ENCODE results near the gene OR9I1.

Gene OR9I1

DNA sequence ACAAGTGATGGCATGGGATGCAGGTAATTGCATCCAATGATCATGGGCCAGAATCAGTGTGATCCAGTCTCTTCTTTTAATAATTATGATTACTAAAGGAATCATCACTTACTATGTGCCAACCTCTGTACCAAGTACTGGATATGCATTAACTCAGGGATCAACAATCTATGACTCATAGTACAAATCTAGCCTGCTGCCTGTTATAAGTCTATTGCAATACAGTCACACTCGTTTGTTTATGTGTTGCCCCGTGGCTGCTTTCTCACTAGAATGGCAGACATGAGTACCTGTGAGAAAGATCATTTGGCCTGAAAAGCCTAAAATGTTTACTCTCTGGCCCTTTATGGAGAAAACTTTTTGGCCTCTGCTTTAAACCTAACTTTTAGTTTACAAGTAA, 49.5 kb downstream of the OR9I1 start:
- Mint-ChIP-seq H3K4me3 (no peak overlapping the region), H3K4me1 (no peaks in the 10 kb centered on the region), H3K27me3 (peaks cover 9% of the 10 kb centered on the region), H3K9me3 (peaks cover 4% of the 10 kb centered on the region), H3K36me3 (ENCODE audit: insufficient read depth) (no peaks in the 10 kb centered on the region), H3K27ac (ENCODE audit: low read depth) (no peak overlapping the region)
- DNase-seq (ENCODE audit: low spot score in 2 of 2), result no peak
- ATAC-seq (replicated peaks; ENCODE audit: extremely low read depth, poor library complexity, severe bottlenecking), result no peak

DNA sequence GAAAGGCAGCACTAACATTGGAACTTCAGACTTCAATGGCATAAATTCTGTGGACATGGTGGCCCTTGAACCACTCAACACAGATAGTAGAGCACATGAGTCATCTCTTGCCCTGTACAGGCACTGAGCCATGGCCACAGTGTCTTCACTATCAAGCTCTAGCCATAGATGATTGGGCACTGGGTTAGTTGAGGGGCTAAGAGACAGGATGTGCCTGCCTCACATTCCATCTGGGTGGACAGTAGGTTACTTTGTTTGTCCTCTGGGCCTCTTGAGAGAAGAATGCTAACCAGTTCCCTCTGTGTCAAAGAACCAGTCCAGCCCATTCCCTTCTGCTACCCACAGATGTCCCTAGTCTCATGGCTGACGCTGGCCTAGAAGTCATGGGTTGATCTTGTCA, 54.7 kb downstream of the OR9I1 start:
- Mint-ChIP-seq H3K9me3 (no peaks in the 10 kb centered on the region), H3K27me3 (no peaks in the 10 kb centered on the region), H3K4me1 (no peaks in the 10 kb centered on the region), H3K36me3 (ENCODE audit: insufficient read depth) (no peaks in the 10 kb centered on the region), H3K27ac (ENCODE audit: low read depth) (no peak overlapping the region), H3K4me3 (no peak overlapping the region)
- ATAC-seq (replicated peaks; ENCODE audit: extremely low read depth, poor library complexity, severe bottlenecking) (no peak), DNase-seq (ENCODE audit: low spot score in 2 of 2) (no peak)

DNA sequence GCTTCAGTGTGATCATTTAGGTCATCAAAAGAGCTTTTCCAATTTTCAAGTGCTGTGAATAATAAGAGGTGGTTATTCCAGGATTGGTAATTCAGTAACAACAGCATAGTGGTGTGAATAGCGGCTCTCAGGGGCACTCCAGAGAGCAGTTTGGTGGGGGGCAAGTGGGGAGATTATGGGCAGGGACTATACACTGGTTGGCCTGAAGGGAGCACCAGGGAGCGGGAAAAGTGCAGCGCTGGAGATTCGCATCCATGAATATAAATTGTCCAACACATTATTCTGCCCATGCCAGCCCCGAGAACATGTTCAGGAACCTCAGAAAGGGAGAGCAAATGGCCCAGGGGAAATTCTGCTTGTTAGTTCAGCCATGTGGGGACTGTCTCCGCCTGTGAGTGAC, 56.7 kb downstream of the OR9I1 start:
- no peak for ATAC-seq (replicated peaks; ENCODE audit: extremely low read depth, poor library complexity, severe bottlenecking)
- no peaks in the 10 kb centered on the region for H3K36me3 Mint-ChIP-seq (ENCODE audit: insufficient read depth)
- H3K27me3 Mint-ChIP-seq, result peaks cover 8% of the 10 kb centered on the region
- no peak overlapping the region for H3K27ac Mint-ChIP-seq (ENCODE audit: low read depth)
- no peak for DNase-seq (ENCODE audit: low spot score in 2 of 2)
- H3K4me1 Mint-ChIP-seq, result no peaks in the 10 kb centered on the region
- H3K4me3 Mint-ChIP-seq, result no peak overlapping the region
- no peaks in the 10 kb centered on the region for H3K9me3 Mint-ChIP-seq

DNA sequence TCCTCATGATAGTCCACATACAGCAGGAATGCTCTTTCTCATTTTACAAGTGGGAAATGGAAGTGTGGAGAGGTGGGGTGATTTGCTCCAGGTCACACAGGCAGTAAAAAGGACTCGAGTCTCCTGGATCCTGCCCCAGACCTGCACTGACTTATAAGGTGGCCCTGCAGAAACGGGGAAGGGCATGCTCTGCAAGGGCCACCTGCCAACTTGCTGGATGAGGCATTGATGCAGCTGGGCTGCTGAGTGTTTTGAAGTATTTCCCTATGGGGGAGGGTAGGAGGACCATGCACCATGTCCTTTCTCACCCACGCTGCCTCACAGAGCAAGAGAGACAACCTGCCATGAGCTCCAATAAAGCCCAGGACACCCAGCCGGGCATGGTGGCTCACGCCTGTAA, 57.6 kb downstream of the OR9I1 start:
- DNase-seq (ENCODE audit: low spot score in 2 of 2) (no peak), ATAC-seq (replicated peaks; ENCODE audit: extremely low read depth, poor library complexity, severe bottlenecking) (no peak)
- H3K4me3 Mint-ChIP-seq, result no peak overlapping the region
- H3K36me3 Mint-ChIP-seq (ENCODE audit: insufficient read depth), result no peaks in the 10 kb centered on the region
- H3K27me3 Mint-ChIP-seq, result peaks cover 8% of the 10 kb centered on the region
- no peak overlapping the region for H3K27ac Mint-ChIP-seq (ENCODE audit: low read depth)
- H3K4me1 Mint-ChIP-seq, result no peaks in the 10 kb centered on the region
- no peaks in the 10 kb centered on the region for H3K9me3 Mint-ChIP-seq

Data from central memory CD8-positive, alpha-beta T cell (primary cell).